Thoracic aorta (tissue), 2 donors: ENCODE measurements around the gene COPZ2. TPM values are rescaled to one million over a fixed set of nuclear protein-coding genes. Genes with fewer than 3 reads are reported as not detected.

Experiments
- ATAC-seq: fragments of 150-250 bp; one replicate; pipeline ENCODE4 v1.8.0; 2017; ENCODE audit warnings: low read depth; ENCODE audit not compliant: insufficient number of reproducible peaks, low FRiP score
- DNase-seq: peaks from one replicate; pipeline ENCODE4 v3.0.0-alpha.2; 2020; ENCODE audit warnings: low spot score
- H3K27ac ChIP-seq, 2 donors: fragments of 200-600 bp; sonication (generic); 1 replicate in 1 of 2; 2 replicates in 1 of 2; pipeline ENCODE4 v1.5.1; 2016; ENCODE audit warnings: mild to moderate bottlenecking in 2 of 2, moderate library complexity in 2 of 2
- H3K27me3 ChIP-seq: fragments of 200-600 bp; sonication (generic); replicated peaks from 2 replicates; pipeline ENCODE4 v1.6.0; 2016; ENCODE audit warnings: mild to moderate bottlenecking; ENCODE audit not compliant: insufficient read depth
- H3K36me3 ChIP-seq: fragments of 200-600 bp; sonication (generic); one replicate; pipeline ENCODE4 v1.5.1; 2016
- H3K4me1 ChIP-seq, 2 donors: fragments of 200-600 bp; sonication (generic); 1 replicate in 1 of 2; 2 replicates in 1 of 2; pipeline versions ENCODE4 v1.5.1 to v1.6.0; 2016; ENCODE audit warnings: low read depth in 2 of 2, mild to moderate bottlenecking in 1 of 2; ENCODE audit not compliant: control insufficient read depth in 1 of 2
- H3K4me3 ChIP-seq: fragments of 200-600 bp; sonication (generic); 2 replicates; pipeline ENCODE4 v1.5.1; 2016; ENCODE audit warnings: mild to moderate bottlenecking
- H3K9me3 ChIP-seq: fragments of 200-600 bp; sonication (generic); 2 replicates; pipeline ENCODE4 v1.5.1; 2016
- total RNA-seq, 2 donors: library from RNA; depleted of rRNA; stranded (reverse); fragments of >200 nt; gene quantifications; one replicate each; pipeline versions ENCODE4 v1.1.0 to v1.2.3, GENCODE V29; 2016
- TF ChIP-seq, protein P1 (sequence below): fragments of 200-600 bp; sonication (generic); IDR thresholded peaks from one replicate; pipeline ENCODE4 v1.5.1; 2019; ENCODE audit warnings: antibody characterized with exemption

COPZ2 gene
- total RNA-seq, 2 donors from 2014 or later = 46.8 to 70.9 TPM

DNA sequence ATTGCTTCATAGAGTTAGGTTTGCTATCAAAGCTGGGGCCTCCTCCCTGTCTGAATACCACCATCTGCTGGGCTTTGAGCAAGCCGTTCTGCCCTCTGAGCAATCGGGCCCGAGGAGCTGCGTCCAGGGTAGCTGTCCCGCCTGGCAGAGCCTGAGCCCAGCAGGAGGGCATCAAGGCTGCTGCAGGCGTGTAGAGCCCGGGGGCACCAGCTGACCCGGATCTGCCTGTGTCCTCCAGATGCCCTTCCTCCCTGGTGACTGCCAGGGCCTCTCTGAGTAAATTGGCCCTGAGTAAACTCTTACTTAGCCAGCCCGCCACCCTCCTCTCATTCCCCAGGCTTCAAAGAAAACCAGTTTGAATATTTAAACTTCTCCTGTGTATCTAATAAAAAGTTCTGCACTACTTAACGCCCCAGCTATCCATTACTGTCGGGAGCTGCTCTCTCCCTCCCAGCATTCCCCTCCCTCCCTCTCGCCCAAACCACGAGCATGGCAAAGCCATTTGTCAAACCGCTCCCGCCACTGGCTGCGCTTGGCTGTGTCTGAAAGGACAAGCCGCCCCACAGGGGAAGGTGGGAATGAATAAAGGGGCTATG is 50.3 kb downstream of the COPZ2 start:
- TF ChIP-seq, protein P1, sequence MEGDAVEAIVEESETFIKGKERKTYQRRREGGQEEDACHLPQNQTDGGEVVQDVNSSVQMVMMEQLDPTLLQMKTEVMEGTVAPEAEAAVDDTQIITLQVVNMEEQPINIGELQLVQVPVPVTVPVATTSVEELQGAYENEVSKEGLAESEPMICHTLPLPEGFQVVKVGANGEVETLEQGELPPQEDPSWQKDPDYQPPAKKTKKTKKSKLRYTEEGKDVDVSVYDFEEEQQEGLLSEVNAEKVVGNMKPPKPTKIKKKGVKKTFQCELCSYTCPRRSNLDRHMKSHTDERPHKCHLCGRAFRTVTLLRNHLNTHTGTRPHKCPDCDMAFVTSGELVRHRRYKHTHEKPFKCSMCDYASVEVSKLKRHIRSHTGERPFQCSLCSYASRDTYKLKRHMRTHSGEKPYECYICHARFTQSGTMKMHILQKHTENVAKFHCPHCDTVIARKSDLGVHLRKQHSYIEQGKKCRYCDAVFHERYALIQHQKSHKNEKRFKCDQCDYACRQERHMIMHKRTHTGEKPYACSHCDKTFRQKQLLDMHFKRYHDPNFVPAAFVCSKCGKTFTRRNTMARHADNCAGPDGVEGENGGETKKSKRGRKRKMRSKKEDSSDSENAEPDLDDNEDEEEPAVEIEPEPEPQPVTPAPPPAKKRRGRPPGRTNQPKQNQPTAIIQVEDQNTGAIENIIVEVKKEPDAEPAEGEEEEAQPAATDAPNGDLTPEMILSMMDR = no peak
- Histone ChIP-seq H3K4me3 (no peak overlapping the region), H3K9me3 (no peaks in the 10 kb centered on the region), H3K27ac (no peak overlapping the region), H3K36me3 (peaks cover 3% of the 10 kb centered on the region), H3K27me3 (no peaks in the 10 kb centered on the region), H3K4me1 (peaks cover 4 to 9% of the 10 kb centered on the region in 2 donors)
- ATAC-seq (no peak), DNase-seq (no peak)

DNA sequence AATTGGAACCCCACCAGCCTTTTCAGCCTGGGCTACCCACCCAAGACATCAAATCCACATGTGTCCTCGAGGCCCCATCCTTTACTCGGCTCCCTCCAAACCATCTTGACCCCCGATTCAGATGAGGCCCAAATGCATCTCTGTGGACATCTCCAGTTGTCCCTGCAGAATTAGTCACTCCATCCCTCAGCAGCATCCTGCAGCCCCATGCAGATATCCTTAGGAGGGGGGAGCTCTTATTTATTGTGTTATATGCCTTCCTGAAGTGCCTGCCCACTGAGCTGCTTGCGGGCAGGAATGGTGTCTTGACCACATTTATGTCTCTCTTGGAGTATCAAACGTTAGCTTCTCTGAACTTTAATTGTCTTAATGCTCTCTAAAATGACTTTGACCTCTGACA is 51.1 kb downstream of the COPZ2 start:
- Histone ChIP-seq H3K4me1 (peaks cover 4 to 9% of the 10 kb centered on the region in 2 donors), H3K36me3 (peaks cover 3% of the 10 kb centered on the region), H3K27me3 (no peaks in the 10 kb centered on the region), H3K4me3 (no peak overlapping the region), H3K27ac (no peak overlapping the region), H3K9me3 (no peaks in the 10 kb centered on the region)
- DNase-seq (no peak), ATAC-seq (no peak)
- TF ChIP-seq, protein P1 = no peak

DNA sequence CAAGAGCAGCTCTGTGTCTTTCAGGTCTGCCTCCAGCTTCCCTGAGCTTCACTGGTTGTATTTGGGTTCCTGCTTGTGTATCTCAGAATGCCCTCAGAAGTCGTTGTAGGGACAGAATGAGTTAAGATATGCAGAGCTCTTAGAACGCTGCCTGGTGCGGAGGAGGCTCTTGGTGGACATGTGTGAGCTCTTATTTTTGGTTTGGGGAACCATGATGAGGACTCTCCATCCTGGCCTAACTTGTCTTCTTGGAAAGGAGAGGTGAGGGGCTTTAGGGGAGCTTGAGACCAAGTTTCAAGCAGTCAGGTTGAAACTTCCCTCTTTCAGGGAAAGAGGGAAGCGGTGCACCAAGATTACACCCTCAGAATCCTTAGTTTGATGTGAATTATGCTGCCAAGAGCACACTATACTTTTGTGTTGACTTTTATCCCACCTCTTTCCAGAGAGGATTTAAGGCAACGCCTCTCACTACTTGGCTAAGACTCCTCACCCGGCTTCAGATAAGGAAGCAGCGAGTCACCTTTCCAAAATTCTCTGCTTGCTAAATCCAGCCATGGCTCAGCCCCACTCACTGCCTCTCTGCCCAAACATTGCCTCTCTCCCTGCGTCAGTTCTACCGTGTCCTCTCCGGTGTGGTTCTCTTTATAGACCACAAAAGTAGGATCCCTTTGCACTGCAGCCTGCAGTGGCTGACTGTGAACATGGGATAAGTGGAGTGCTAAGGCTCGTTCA is 53.9 kb downstream of the COPZ2 start:
- Histone ChIP-seq H3K4me1 (peaks cover 4 to 9% of the 10 kb centered on the region in 2 donors), H3K9me3 (no peaks in the 10 kb centered on the region), H3K4me3 (no peak overlapping the region), H3K36me3 (peaks cover 24% of the 10 kb centered on the region), H3K27ac (no peak overlapping the region), H3K27me3 (no peaks in the 10 kb centered on the region)
- TF ChIP-seq, protein P1 = no peak
- DNase-seq (no peak), ATAC-seq (no peak)

DNA sequence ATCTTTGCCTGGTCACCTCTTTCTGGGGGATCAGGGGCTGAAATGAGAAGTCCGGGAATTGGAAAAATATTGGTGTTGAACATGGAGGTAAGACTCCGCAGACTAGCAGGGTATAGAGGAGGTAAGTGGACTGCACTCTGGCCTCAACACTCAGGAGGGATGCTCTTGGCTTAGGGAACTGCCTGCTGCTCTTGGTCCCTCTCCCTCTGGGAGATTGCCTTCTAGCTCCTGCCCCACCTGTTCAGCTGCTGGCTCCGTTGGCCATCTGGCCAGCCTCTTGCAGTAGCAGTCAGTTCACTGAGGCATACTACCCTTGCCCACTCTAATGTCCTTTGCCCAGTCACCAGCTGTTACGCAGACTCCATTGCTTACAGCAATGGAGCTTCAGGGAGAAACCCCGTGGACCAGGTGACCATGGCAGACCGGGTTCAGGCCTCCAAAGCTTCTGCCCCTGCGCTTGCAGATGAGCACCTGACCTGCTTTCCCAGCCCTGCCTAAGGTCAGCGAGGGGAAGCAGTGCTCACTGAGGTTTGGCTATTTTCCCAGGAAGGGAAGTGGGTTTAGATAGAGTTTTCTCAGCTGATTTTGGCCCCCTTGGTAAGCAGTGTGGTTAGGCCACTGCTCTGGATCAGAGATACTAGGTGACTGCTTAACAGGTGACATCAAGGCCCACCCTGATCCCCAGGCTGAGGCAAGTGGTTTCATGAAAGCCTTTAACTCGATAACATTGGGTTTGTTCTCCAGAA is 54.8 kb downstream of the COPZ2 start:
- ATAC-seq (no peak), DNase-seq (no peak)
- Histone ChIP-seq H3K36me3 (peaks cover 25% of the 10 kb centered on the region), H3K27me3 (no peaks in the 10 kb centered on the region), H3K4me1 (peaks cover 4 to 8% of the 10 kb centered on the region in 2 donors), H3K4me3 (no peak overlapping the region), H3K9me3 (no peaks in the 10 kb centered on the region), H3K27ac (no peak overlapping the region)
- TF ChIP-seq, protein P1 = no peak

DNA sequence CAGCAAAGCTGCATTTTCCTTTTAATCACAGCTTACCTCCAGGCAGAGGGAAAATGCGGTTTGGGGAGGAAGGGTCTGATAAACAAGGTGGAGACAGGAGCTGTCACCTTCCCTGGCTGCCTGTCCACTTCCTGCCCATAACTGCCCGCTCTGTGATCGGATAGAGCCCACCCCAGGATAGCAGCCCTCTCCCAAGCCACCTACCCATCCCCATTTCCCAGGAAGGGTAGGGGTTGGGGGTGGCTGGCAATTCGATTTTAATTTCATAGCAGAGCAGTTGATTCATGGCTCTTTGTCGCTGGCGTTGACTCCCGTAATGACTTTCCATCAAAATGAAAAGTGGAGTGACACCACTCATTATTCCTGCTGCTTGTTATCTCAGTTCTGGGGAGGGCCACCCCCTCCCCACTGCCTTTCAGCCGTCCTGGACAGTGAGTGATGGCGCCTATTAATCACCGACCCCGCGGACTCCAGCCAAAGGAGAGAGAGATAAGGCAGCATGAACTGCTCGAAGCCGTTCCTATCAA is 55.4 kb downstream of the COPZ2 start:
- TF ChIP-seq, protein P1 = no peak
- no peak overlapping the region for H3K27ac ChIP-seq
- no peaks in the 10 kb centered on the region for H3K9me3 ChIP-seq
- DNase-seq = no peak
- H3K4me1 ChIP-seq = peaks cover 0 to 2% of the 10 kb centered on the region in 2 donors
- no peak overlapping the region for H3K4me3 ChIP-seq
- H3K27me3 ChIP-seq = no peaks in the 10 kb centered on the region
- ATAC-seq = no peak
- peaks cover 25% of the 10 kb centered on the region for H3K36me3 ChIP-seq
